Measurements from ENCODE around the gene MRPL4. TPM values are rescaled to one million over a fixed set of nuclear protein-coding genes. Genes with fewer than 3 reads are reported as not detected.

The MRPL4 gene
- total RNA-seq, 1 experiment from 2014 or later, result 146 TPM

DNA sequence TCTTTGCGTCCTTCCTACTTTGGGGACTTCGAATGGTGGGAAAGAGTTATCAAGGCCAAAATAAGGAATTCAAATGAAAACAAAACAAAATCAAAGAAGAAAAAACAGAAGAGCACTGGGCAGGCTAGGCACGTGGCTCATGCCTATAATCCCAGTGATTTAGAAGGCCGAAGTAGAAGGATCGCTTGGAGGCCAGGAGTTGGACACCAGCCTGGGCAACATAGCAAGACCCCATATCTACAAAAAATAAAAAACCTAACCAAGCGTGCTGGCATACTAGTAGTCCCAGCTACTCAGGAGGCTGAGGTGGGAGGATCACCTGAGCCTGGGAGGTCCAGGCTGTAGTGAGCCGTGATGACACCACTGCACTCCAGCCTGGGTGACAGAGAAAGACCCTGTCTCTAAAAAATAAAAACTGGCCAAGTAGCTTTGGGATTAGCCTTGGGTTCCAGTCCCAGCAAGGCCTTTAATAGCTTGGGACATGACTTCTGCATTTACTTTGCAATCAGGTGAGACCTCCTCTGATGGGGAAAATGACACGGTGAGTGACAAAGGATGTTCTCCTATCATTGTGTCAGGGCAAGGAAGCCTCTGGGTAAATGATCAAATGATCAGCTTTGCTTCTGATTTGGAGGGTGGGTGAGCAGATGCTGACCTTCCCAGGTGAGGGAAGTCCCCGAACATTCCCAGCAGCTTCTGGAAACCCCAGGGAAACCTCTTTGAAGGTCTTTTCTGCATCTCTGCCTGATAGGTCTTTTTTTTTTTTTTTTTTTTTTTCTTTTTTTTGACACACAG lies 26.0 kb downstream of the MRPL4 start:
- TF ChIP-seq ZNF274 (IDR thresholded peaks at IDR 0.05; ENCODE audit: low read depth, low read length) (no peak), JUND (IDR thresholded peaks at IDR 0.05) (no peak)
- Histone ChIP-seq H3K4me1 (ENCODE audit: control insufficient read depth in 1 of 2, insufficient read depth in 2 of 2, low read length in 2 of 2) (peaks cover 2 to 7% of the 10 kb centered on the region in 2 experiments; a peak in 3 of 4 replicates), H3K27ac (ENCODE audit: low read depth, low read length) (no peak overlapping the region), H3K27me3 (ENCODE audit: insufficient read depth, low read length) (no peaks in the 10 kb centered on the region), H3K9me2 (ENCODE audit: insufficient read depth) (no peaks in the 10 kb centered on the region), H4K20me1 (ENCODE audit: insufficient read depth) (no peaks in the 10 kb centered on the region), H3K36me3 (ENCODE audit: control insufficient read depth in 1 of 2, insufficient read depth in 2 of 2, low read length in 2 of 2) (peaks cover 0 to 8% of the 10 kb centered on the region in 2 experiments; a peak in 2 of 4 replicates), H3K9me3 (ENCODE audit: control insufficient read depth in 1 of 2, insufficient read depth in 1 of 2, low read depth in 1 of 2, low read length in 2 of 2) (no peaks in the 10 kb centered on the region), H2AFZ (ENCODE audit: low read depth, low read length, poor library complexity, severe bottlenecking) (no peak overlapping the region), H3K4me3 (replicated peaks in 1 of 2; ENCODE audit: low read depth in 1 of 2, low read length in 2 of 2) (no peak overlapping the region), H3K9ac (ENCODE audit: low read length) (no peak overlapping the region), H3K4me2 (ENCODE audit: low read length) (no peak overlapping the region), H3K79me2 (ENCODE audit: insufficient read depth, low read length) (no peaks in the 10 kb centered on the region)
- no TSS peak for BruUV-seq (replicated peaks)
- RAD21 ChIA-PET (ENCODE audit: low non-redundant PET in 1 of 2, low total read pairs in 2 of 2, uncharacterized antibody in 2 of 2, unreplicated experiment in 2 of 2), result no interaction called here
- DNase-seq (ENCODE audit: low read depth, low spot score) (no peak), ATAC-seq (no peak)
- CTCF ChIA-PET, result interaction anchor here (1.1 to 1.9 kb wide), 4 partner anchors 9 to 19 kb away, joined by 3 to 6 read pairs (median 4); partner anchors contain the start of gene ICAM5
- POLR2A ChIA-PET, result no interaction called here
- intact Hi-C loops (cut with micrococcal nuclease), result no loop called here

GRCh38 chr19:10278935-10279334 lies 26.9 kb downstream of the MRPL4 start:
- Histone ChIP-seq H3K4me2 (ENCODE audit: low read length) (no peak overlapping the region), H3K36me3 (ENCODE audit: control insufficient read depth in 1 of 2, insufficient read depth in 2 of 2, low read length in 2 of 2) (peaks cover 0 to 8% of the 10 kb centered on the region in 2 experiments; a peak in 2 of 4 replicates), H3K27me3 (ENCODE audit: insufficient read depth, low read length) (no peaks in the 10 kb centered on the region), H3K79me2 (ENCODE audit: insufficient read depth, low read length) (no peaks in the 10 kb centered on the region), H3K9me2 (ENCODE audit: insufficient read depth) (no peaks in the 10 kb centered on the region), H4K20me1 (ENCODE audit: insufficient read depth) (no peaks in the 10 kb centered on the region), H3K27ac (ENCODE audit: low read depth, low read length) (no peak overlapping the region), H3K4me1 (ENCODE audit: control insufficient read depth in 1 of 2, insufficient read depth in 2 of 2, low read length in 2 of 2) (peaks cover 9 to 17% of the 10 kb centered on the region in 2 experiments), H2AFZ (ENCODE audit: low read depth, low read length, poor library complexity, severe bottlenecking) (no peak overlapping the region), H3K9ac (ENCODE audit: low read length) (no peak overlapping the region), H3K9me3 (ENCODE audit: control insufficient read depth in 1 of 2, insufficient read depth in 1 of 2, low read depth in 1 of 2, low read length in 2 of 2) (no peaks in the 10 kb centered on the region), H3K4me3 (replicated peaks in 1 of 2; ENCODE audit: low read depth in 1 of 2, low read length in 2 of 2) (no peak overlapping the region)
- ChIA-PET POLR2A (no interaction called here), CTCF (interaction anchor here (1.3 to 1.9 kb wide), 3 partner anchors 9 to 20 kb away, joined by 3 to 6 read pairs (median 3); partner anchors contain the start of gene ICAM5), RAD21 (ENCODE audit: low non-redundant PET in 1 of 2, low total read pairs in 2 of 2, uncharacterized antibody in 2 of 2, unreplicated experiment in 2 of 2) (no interaction called here)
- ATAC-seq (no peak), DNase-seq (ENCODE audit: low read depth, low spot score) (no peak)
- intact Hi-C loops (cut with micrococcal nuclease), result no loop called here
- BruUV-seq (replicated peaks), result no TSS peak
- TF ChIP-seq ATF3 (IDR thresholded peaks at IDR 0.05), result no peak
- TF ChIP-seq CEBPB (IDR thresholded peaks at IDR 0.05; ENCODE audit: low read depth), result no peak
- no peak for TF ChIP-seq ZBTB33 (IDR thresholded peaks at IDR 0.05; ENCODE audit: extremely low read depth, insufficient replicate concordance, low read length)
- TF ChIP-seq POLR2A (IDR thresholded peaks at IDR 0.05; ENCODE audit: borderline replicate concordance, extremely low read depth, insufficient read depth, insufficient read length), result no peak
- no peak for TF ChIP-seq RAD21 (IDR thresholded peaks at IDR 0.05; ENCODE audit: low read depth)
- TF ChIP-seq, protein P1, sequence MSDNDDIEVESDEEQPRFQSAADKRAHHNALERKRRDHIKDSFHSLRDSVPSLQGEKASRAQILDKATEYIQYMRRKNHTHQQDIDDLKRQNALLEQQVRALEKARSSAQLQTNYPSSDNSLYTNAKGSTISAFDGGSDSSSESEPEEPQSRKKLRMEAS (IDR thresholded peaks at IDR 0.05), result no peak
- TF ChIP-seq EZH2 (IDR thresholded peaks at IDR 0.05), result no peak
- no peak for TF ChIP-seq ELF1 (IDR thresholded peaks at IDR 0.05; ENCODE audit: borderline replicate concordance, low read depth)
- no peak for TF ChIP-seq EGR1 (IDR thresholded peaks at IDR 0.05; ENCODE audit: low read depth)
- no peak for TF ChIP-seq YY1 (IDR thresholded peaks at IDR 0.05; ENCODE audit: extremely low read depth, insufficient replicate concordance, low read depth, low read length)
- TF ChIP-seq ZNF274 (IDR thresholded peaks at IDR 0.05; ENCODE audit: low read depth, low read length), result no peak
- no peak for TF ChIP-seq POLR2AphosphoS5 (IDR thresholded peaks at IDR 0.05; ENCODE audit: low read depth, low read length)
- no peak for TF ChIP-seq JUND (IDR thresholded peaks at IDR 0.05)
- no peak for TF ChIP-seq EZH2phosphoT487 (IDR thresholded peaks at IDR 0.05; ENCODE audit: borderline replicate concordance)
- no peak for TF ChIP-seq SRF (IDR thresholded peaks at IDR 0.05; ENCODE audit: low read depth)
- no peak for TF ChIP-seq CBX3 (IDR thresholded peaks at IDR 0.05; ENCODE audit: low read depth)
